22Rv1 (cell line): ENCODE measurements around the gene JAKMIP1.

Source experiments
- H3K27ac ChIP-seq: fragments of 450-650 bp; 2 replicates; pipeline ENCODE4 v1.5.1; 2017
- CTCF ChIP-seq: fragments of 450-650 bp; IDR thresholded peaks from 2 replicates; pipeline ENCODE4 v1.5.1; 2017; ENCODE audit warnings: mild to moderate bottlenecking
- ZFX ChIP-seq: fragments of 450-650 bp; IDR thresholded peaks from 2 replicates; pipeline ENCODE4 v1.6.1; 2017; ENCODE audit warnings: antibody characterized with exemption, borderline replicate concordance

The JAKMIP1 gene

GRCh38 chr4:6231663-6232165 lies 31.4 kb upstream of the JAKMIP1 start:
- H3K27ac ChIP-seq = no peak overlapping the region
- TF ChIP-seq ZFX (no peak), CTCF (no peak)

DNA sequence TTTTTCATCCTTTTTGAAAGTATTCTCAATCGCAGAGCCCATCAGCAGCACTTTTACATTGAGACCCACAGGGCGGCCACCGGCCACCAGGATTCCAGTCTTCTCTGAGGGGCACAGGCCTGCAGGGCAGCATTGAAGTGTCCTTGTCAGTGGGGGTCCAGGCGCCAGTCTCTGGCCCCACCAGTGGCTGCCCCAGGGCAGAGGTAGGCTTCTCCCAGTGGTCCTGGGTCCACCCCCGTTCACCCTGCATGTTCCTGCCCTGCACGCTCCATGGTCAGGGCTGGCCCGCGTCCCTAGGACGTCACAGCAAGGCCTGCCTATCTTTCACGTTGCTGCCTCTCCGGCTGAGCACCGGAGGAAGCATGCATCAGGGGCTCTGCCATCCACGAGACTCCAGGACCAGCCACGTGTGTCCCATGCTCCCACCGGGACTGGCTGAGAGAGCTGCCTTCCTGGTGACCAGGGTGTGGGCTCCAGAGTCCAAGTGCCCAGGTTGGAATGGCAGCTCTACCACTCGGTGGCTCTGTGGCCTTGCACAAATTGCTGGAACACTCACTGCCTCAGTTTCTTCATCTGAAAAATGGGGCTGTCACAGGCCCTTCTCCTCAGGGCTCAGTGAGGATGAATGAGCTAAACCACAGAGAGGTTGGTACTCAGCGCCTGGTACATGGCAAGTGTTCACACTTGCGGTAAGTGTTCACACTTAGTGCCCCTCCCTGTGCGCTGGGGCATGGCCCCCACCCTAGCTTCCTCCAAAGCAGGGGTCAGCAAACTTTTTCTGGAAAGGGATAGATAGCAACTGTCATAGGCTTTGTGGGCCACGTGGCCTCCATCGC lies 30.7 kb upstream of the JAKMIP1 start:
- H3K27ac ChIP-seq = no peak overlapping the region
- TF ChIP-seq ZFX = no peak
- no peak for TF ChIP-seq CTCF

DNA sequence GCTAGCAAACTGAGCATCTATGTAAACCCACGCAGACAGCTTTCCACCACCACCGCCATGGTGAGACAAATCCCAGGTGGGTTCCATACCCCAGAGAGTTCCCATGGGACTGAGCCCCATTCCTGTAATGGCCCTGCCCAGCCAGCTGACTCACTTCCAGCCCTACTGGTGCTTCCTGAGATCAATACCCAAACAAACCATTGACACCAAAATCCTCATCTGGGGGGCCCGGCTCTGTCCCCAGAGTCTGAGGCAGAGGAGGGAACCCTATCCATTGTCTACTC lies 30.1 kb upstream of the JAKMIP1 start:
- TF ChIP-seq ZFX (no peak), CTCF (no peak)
- no peak overlapping the region for H3K27ac ChIP-seq

DNA sequence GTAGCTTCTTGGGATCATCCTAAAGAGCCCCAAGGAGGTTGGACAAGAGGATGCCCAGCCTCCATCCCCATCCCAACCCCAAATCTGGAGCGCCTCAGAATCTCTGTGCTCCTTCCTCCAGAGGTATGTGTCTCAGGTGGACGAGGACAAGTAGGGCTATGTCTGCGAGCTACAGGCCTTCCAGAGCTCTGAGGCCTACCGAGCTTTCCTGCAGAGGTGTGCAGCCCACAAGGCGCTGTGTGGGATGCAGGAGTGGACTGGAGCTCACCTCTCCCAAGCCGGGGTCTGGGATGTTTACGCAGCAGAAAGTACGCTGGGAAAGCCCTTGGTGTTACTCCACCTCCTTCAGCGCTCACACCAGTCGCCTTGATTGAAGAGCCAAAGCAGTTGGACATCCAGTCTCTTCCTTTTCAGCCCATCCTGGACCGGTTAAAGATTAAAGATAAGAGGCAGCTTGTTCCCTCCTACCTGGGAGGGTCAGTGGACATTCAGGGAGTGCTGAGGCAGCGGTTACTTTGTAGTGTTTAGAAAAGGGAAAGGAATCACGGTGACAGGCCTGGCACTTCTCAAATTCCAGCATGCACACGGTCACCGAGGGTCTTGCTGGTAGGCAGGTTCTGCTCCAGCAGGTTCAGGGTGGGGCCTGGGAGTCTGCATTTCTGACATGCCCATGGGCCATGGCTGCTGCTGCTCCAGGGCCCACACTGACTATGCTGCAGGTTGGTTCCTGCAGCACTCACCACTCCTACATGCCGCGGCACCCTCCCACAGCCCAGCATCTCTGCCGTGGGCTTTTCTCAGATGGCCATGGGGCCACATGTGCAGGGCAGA lies 29.5 kb upstream of the JAKMIP1 start:
- H3K27ac ChIP-seq = no peak overlapping the region
- TF ChIP-seq ZFX (no peak), CTCF (no peak)

GRCh38 chr4:6229095-6229494 lies 28.7 kb upstream of the JAKMIP1 start:
- TF ChIP-seq ZFX (no peak), CTCF (no peak)

GRCh38 chr4:6228158-6229067 lies 28.1 kb upstream of the JAKMIP1 start:
- no peak overlapping the region for H3K27ac ChIP-seq
- no peak for TF ChIP-seq CTCF
- no peak for TF ChIP-seq ZFX

More at GRCh38 chr4:6229095-6229494, 28.7 kb upstream of the JAKMIP1 start:
- H3K27ac ChIP-seq = no peak overlapping the region
